ENCODE data around the gene GTPBP1.

Gene GTPBP1

DNA sequence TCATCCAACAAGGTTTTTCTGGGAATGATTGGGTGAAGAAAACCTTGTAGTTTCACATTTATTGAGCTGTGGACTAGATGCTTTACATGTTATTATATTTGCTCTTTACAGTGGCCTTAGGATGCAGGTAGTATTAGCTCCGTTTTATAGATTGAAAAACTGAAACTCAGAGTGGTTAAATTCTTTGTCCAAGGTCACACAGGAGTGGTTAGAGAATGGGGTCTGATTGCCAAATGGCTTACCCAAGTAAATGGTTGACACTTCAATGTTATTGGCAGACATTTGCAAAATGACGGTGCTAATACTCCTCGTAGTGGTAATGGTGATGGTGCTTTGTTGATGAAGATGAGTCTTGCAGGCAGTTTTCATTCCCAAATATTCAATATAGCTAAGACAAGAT is 2.2 kb downstream of the GTPBP1 start:
- Mint-ChIP-seq H3K27me3 (no peaks in the 10 kb centered on the region), H3K4me3 (peak overlapping the region; percentile 87 to 93), H3K4me1 (ENCODE audit: low read depth in 2 of 2) (peaks cover 46 to 59% of the 10 kb centered on the region in 2 donors), H3K36me3 (ENCODE audit: insufficient read depth) (peaks cover 29% of the 10 kb centered on the region), H3K27ac (peak overlapping the region in 1 of 2 donors; percentile 68), H3K9me3 (no peaks in the 10 kb centered on the region)
- DNase-seq, result no peak
- ATAC-seq (replicated peaks), result no peak

DNA sequence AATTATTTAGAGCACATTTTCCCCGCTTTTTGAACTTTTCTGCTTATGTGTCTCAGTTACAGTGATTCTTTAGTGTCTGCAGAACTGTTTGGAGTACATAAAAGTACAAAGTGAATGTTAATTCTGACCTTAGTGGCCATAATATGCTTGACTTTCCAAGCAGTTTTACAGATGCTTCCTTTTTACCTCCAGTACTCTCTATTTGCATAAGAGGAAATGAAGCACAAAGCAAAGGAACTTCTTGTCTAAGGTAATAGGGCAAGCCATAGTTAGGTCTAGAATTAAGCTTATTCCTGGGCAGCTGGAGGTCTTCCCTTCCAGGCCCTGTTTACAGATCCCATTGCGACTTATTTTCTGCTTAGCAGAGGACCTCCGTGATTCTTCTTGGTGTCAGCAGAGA is 3.6 kb downstream of the GTPBP1 start:
- Mint-ChIP-seq H3K36me3 (ENCODE audit: insufficient read depth) (peaks cover 36% of the 10 kb centered on the region), H3K4me1 (ENCODE audit: low read depth in 2 of 2) (peaks cover 55 to 71% of the 10 kb centered on the region in 2 donors), H3K4me3 (no peak overlapping the region), H3K27me3 (no peaks in the 10 kb centered on the region), H3K27ac (peak overlapping the region in 1 of 2 donors; percentile 12), H3K9me3 (no peaks in the 10 kb centered on the region)
- DNase-seq, result no peak
- no peak for ATAC-seq (replicated peaks)

DNA sequence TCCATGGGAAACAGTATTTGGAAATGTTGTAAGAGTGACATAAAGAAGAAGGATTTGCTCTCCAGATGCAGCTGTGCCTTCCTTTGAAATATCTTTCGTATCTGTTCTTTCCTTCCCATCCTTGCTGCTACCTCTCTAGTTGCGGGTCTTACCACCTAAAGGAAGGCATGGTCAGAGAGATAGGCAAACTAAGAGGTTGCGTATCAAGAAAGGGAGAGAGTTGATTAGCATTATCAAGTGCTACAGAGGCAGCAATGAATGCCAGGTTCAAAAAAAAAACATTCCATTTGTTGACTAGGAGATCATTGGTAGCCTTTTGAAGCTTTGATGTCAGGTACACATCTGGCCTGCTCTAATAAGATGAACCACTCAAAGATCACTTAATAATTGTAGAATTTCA is 4.6 kb downstream of the GTPBP1 start:
- Mint-ChIP-seq H3K36me3 (ENCODE audit: insufficient read depth) (peaks cover 38% of the 10 kb centered on the region), H3K4me3 (no peak overlapping the region), H3K27me3 (no peaks in the 10 kb centered on the region), H3K9me3 (no peaks in the 10 kb centered on the region), H3K4me1 (ENCODE audit: low read depth in 2 of 2) (peaks cover 59 to 78% of the 10 kb centered on the region in 2 donors), H3K27ac (peak overlapping the region in 1 of 2 donors; percentile 57)
- ATAC-seq (replicated peaks) (no peak), DNase-seq (no peak)

DNA sequence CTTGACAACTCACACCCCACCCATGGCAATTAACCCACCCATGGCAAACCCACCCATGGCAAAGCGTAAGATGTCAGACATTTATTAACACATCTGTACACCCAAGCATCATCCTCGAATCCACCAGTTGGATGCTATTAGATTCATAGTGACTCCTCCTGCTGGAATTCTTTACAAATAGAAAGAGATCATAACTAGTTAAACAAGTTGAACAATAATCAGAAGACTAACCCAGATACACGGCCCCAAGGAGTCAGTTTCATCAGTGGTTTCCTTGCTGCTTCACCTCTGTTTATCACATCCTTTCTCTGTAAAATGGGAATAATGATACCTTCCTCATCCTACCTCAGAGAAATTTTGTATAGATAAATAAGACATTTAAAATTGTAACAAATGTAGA is 5.1 kb downstream of the GTPBP1 start:
- DNase-seq (no peak), ATAC-seq (replicated peaks) (no peak)
- Mint-ChIP-seq H3K4me3 (peak overlapping the region in 1 of 2 donors; percentile 30), H3K27me3 (no peaks in the 10 kb centered on the region), H3K4me1 (ENCODE audit: low read depth in 2 of 2) (peaks cover 60 to 79% of the 10 kb centered on the region in 2 donors), H3K36me3 (ENCODE audit: insufficient read depth) (peaks cover 39% of the 10 kb centered on the region), H3K9me3 (no peaks in the 10 kb centered on the region), H3K27ac (peak overlapping the region in 1 of 2 donors; percentile 57)

DNA sequence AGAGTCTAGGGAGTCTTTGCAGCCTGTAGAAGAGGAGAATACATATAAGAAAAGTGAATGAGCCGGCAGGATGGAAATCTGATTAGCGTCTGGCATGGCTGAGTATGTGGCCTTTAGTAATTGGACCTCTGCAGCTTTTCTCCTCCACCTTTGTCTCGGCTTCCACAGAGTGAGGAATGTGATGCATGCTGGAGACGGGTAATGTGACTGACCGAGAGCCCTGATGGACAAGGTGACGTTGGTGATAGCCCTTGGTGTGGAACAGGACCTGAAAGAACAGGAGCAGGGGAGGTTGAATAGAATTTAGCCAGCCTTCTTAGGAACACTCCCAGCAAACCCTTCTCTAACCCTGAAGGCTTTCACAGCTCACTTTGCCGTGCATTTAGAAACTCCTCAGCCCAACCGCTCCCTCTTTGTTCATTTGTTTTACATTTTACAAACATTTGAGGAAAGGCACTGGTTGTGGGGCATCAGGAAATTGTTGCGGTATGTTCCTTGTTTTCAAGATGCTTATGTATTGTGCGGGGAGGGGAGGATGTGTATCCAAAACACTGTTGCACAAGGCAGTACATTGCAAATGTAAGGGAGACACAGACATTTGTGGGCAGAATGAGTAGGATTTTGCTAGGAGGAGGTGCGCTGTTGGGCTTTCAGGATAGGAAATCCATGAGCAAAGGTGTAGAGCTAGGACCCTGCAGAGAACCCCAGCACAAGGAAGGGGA is 6.9 kb downstream of the GTPBP1 start:
- Mint-ChIP-seq H3K27ac (peak overlapping the region in 1 of 2 donors; percentile 79), H3K4me3 (no peak overlapping the region), H3K9me3 (no peaks in the 10 kb centered on the region), H3K4me1 (ENCODE audit: low read depth in 2 of 2) (peaks cover 55 to 67% of the 10 kb centered on the region in 2 donors), H3K36me3 (ENCODE audit: insufficient read depth) (peaks cover 49% of the 10 kb centered on the region), H3K27me3 (no peaks in the 10 kb centered on the region)
- ATAC-seq (replicated peaks) (no peak), DNase-seq (no peak)

DNA sequence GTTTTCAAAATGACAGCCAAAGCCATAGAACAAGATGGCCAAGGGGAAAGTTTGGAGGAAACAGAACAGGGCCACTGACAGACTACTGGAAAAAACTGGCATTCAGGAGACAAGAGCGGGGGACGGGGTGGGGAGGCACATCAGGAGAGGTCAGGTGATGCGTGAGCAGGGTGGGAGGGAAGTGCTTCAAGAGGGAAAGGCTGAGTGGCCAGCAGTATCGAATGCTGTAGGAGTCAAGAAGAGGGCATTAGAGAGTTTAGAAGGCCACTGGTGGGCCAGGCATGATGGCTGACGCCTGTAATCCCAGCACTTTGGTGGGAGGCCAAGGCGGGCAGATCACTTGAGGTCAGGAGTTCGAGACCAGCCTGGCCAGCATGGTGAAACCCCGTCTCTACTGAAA is 8.2 kb downstream of the GTPBP1 start:
- Mint-ChIP-seq H3K36me3 (ENCODE audit: insufficient read depth) (peaks cover 58% of the 10 kb centered on the region), H3K4me1 (ENCODE audit: low read depth in 2 of 2) (peaks cover 44 to 55% of the 10 kb centered on the region in 2 donors), H3K27ac (peak overlapping the region; percentile 9 to 79), H3K9me3 (no peaks in the 10 kb centered on the region), H3K4me3 (no peak overlapping the region), H3K27me3 (no peaks in the 10 kb centered on the region)
- no peak for ATAC-seq (replicated peaks)
- no peak for DNase-seq

DNA sequence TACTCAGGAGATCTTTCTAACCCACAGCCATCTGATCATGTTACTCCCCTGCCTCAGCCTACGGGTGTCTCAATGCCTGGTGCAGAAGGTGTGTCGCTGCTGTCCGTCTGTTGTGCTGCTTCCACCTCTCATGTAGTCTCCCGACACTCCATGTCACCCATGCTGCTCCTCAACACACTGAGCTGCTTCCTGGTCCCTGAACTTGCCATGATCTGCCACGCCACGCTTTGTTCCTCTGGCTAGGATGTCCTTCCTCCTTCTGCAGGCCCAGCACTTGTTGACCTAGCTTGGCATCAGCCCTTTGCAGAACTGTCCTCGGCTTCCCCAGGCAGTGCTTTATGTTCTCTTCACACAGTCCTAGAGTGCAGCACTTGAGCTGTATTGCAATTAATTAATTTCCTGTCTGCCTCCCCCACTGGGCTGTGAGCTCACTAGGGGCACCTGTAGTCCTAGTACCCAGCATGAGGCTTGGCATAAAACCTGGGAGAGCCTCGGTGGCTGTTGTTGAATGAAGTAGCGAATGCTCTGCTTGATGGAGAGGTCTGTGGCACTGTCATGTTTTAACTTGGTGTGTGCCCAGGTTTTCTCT is 9.5 kb downstream of the GTPBP1 start:
- Mint-ChIP-seq H3K27me3 (no peaks in the 10 kb centered on the region), H3K36me3 (ENCODE audit: insufficient read depth) (peaks cover 70% of the 10 kb centered on the region), H3K27ac (peak overlapping the region; percentile 8 to 30), H3K4me3 (peak overlapping the region in 1 of 2 donors; percentile 2), H3K9me3 (no peaks in the 10 kb centered on the region), H3K4me1 (ENCODE audit: low read depth in 2 of 2) (peaks cover 38 to 46% of the 10 kb centered on the region in 2 donors)
- ATAC-seq (replicated peaks), result no peak
- no peak for DNase-seq

DNA sequence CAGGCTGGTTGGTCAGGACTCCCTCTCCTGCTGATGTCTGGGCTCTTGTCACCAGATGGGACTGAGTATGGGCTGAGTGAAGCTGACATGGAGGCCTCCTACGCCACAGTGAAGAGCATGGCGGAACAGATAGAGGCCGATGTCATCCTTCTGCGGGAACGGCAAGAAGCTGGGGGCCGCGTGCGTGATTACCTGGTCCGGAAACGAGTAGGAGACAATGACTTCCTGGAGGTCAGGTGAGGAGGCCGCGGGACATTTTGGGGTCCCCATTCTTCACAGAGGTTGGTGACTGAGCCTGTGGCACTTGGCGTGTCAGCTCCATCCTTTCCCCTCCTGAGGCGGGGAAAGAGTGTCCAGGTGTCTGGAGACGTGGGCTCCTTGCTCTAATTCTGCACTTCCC is 10.1 kb downstream of the GTPBP1 start:
- Mint-ChIP-seq H3K4me1 (ENCODE audit: low read depth in 2 of 2) (peaks cover 35 to 43% of the 10 kb centered on the region in 2 donors), H3K9me3 (no peaks in the 10 kb centered on the region), H3K36me3 (ENCODE audit: insufficient read depth) (peaks cover 73% of the 10 kb centered on the region), H3K4me3 (no peak overlapping the region), H3K27me3 (no peaks in the 10 kb centered on the region), H3K27ac (peak overlapping the region; percentile 8 to 30)
- DNase-seq (no peak), ATAC-seq (replicated peaks) (no peak)

DNA sequence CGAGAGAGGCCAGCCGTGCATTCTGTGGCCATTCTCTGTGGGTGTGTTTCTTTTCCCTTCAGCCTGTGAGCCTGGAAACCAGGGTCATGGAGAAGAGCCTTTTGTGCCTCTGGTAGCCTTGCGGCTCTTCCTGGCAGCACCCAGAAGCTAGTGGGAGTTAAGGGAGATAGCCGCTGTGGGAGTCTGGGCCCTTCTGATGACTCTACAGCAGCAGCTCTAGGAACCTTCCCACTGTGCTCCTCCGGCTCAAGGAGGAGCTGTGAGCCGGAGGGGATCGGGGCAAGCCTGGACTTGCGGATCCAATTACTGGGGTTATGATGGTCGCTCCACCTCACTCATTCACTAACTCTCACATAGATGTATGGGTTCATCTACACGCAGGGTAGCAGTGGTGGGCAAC is 10.5 kb downstream of the GTPBP1 start:
- Mint-ChIP-seq H3K4me3 (no peak overlapping the region), H3K9me3 (no peaks in the 10 kb centered on the region), H3K27me3 (no peaks in the 10 kb centered on the region), H3K36me3 (ENCODE audit: insufficient read depth) (peaks cover 74% of the 10 kb centered on the region), H3K27ac (peak overlapping the region in 1 of 2 donors; percentile 80), H3K4me1 (ENCODE audit: low read depth in 2 of 2) (peaks cover 34 to 39% of the 10 kb centered on the region in 2 donors)
- DNase-seq (no peak), ATAC-seq (replicated peaks) (no peak)

DNA sequence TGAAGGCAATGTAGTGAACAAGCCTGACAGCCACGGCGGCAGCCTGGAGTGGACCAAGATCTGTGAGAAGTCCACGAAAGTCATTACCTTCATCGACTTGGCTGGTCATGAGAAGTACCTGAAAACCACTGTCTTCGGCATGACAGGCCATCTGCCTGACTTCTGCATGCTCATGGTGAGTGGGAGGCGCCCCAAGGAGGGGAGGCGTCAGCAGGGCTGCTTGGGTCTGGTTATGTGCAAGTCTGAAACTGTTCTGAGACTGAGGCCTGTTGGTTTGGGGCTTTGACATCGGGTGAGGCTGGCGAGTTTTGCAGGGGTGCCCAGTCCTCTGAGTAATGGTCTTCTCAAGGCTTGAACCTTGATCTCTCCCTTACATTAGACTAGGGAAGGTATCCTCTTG is 11.1 kb downstream of the GTPBP1 start:
- Mint-ChIP-seq H3K9me3 (no peaks in the 10 kb centered on the region), H3K4me1 (ENCODE audit: low read depth in 2 of 2) (peaks cover 36 to 37% of the 10 kb centered on the region in 2 donors), H3K4me3 (no peak overlapping the region), H3K27ac (peak overlapping the region; percentile 44 to 80), H3K27me3 (no peaks in the 10 kb centered on the region), H3K36me3 (ENCODE audit: insufficient read depth) (peaks cover 78% of the 10 kb centered on the region)
- DNase-seq (no peak), ATAC-seq (replicated peaks) (no peak)

DNA sequence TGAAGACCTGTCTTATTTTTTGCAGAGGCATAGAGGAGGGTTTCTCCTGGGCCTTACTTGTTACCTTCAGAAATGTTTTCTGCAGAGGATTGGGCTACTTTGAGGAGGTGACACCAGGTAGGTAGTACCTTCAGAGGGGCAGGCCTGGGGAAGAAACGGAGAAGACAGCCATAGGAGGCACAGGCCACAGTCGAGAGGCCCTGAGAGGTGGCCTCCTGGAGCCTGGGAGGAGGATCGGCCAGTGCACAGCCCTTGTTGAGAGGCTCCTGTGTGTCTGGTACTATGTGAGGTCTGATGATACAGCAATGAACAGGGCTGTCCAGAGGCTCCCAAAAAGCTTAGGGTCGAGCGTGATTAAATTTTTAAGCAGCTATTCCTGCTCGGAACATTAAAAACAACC is 11.5 kb downstream of the GTPBP1 start:
- ATAC-seq (replicated peaks) (no peak), DNase-seq (no peak)
- H3K36me3 Mint-ChIP-seq (ENCODE audit: insufficient read depth), result peaks cover 81% of the 10 kb centered on the region
- peaks cover 31 to 33% of the 10 kb centered on the region in 2 donors for H3K4me1 Mint-ChIP-seq (ENCODE audit: low read depth in 2 of 2)
- H3K4me3 Mint-ChIP-seq, result no peak overlapping the region
- no peaks in the 10 kb centered on the region for H3K27me3 Mint-ChIP-seq
- peak overlapping the region; percentile 44 to 80 for H3K27ac Mint-ChIP-seq
- H3K9me3 Mint-ChIP-seq, result no peaks in the 10 kb centered on the region

DNA sequence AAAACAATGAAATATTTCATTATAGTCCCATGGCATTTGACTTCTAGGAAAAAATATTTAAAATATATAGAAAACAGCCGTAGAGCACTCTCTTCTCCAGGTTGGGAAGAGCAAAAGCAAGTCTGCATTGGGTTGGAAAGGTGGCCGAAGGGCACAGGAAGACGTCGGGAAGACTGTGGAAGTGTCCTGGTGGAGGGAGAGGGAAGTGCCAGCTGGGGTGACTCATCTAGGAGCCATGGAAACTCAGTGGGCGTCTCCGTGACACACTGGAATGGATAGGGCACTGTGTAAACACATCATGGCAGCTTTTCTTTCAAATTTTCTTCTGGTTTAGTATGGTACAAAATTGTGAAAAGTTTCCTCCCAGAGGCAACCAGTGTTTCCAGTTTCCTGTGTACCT is 12.7 kb downstream of the GTPBP1 start:
- Mint-ChIP-seq H3K36me3 (ENCODE audit: insufficient read depth) (peaks cover 88% of the 10 kb centered on the region), H3K27ac (peak overlapping the region in 1 of 2 donors; percentile 44), H3K4me3 (no peak overlapping the region), H3K9me3 (no peaks in the 10 kb centered on the region), H3K4me1 (ENCODE audit: low read depth in 2 of 2) (peaks cover 20 to 25% of the 10 kb centered on the region in 2 donors), H3K27me3 (no peaks in the 10 kb centered on the region)
- no peak for DNase-seq
- no peak for ATAC-seq (replicated peaks)

DNA sequence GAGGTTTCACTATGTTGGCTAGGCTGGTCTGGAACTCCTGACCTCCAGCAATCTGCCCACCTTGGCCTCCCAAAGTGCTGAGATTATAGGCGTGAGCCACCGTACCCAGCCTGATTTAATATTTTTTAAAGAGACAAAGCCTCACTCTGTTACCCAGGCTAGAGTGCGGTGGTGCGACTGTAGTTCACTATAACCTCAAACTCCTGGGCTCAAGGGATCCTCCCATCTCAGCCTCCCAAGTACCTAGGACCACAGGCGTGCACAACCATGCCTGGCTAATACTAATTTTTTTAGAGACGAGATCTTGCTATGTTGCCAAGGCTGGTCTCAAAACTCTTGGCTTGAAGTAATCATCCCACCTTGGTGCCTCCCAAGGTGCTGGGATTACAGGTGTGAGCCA is 13.5 kb downstream of the GTPBP1 start:
- Mint-ChIP-seq H3K27ac (peak overlapping the region in 1 of 2 donors; percentile 55), H3K4me3 (no peak overlapping the region), H3K4me1 (ENCODE audit: low read depth in 2 of 2) (peaks cover 13 to 20% of the 10 kb centered on the region in 2 donors), H3K36me3 (ENCODE audit: insufficient read depth) (peaks cover 92% of the 10 kb centered on the region), H3K9me3 (no peaks in the 10 kb centered on the region), H3K27me3 (no peaks in the 10 kb centered on the region)
- ATAC-seq (replicated peaks), result no peak
- DNase-seq, result no peak

DNA sequence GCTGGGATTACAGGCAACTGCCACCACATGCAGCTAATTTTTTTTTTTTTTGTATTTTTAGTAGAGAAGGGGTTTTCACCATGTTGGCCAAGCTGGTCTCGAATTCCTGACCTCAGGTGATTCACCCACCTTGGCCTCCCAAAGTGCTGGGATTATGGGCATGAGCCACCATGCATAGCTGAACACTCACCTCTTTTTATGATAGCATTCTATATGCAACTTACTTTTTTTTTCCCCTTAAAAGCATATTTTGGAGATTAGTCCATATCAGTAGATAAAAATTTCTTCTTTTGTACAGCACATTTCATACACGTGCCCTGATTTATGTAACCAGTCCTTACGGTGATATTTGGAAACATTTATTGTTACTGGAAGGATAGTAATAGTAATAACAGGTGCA is 14.6 kb downstream of the GTPBP1 start:
- H3K4me3 Mint-ChIP-seq, result no peak overlapping the region
- H3K36me3 Mint-ChIP-seq (ENCODE audit: insufficient read depth), result peaks cover 96% of the 10 kb centered on the region
- peak overlapping the region in 1 of 2 donors; percentile 55 for H3K27ac Mint-ChIP-seq
- ATAC-seq (replicated peaks), result no peak
- H3K9me3 Mint-ChIP-seq, result no peaks in the 10 kb centered on the region
- peaks cover 9 to 17% of the 10 kb centered on the region in 2 donors for H3K4me1 Mint-ChIP-seq (ENCODE audit: low read depth in 2 of 2)
- DNase-seq, result no peak
- H3K27me3 Mint-ChIP-seq, result no peaks in the 10 kb centered on the region

Measured in effector memory CD8-positive, alpha-beta T cell (primary cell).